KG1 (cell line): ENCODE measurements around the gene SLC7A6.
A peak's percentile ranks its signal among the peaks of the same experiment; 100 is the strongest.
"Not testable (repeated sequence)": the region's sequence is repeated elsewhere in the genome, so short reads cannot be mapped to it uniquely, and the experiment has no call there.

ENCODE experiments used
- DNase-seq: peaks from one replicate; lab custom pipeline; 2025; lab: John Stamatoyannopoulos, UW

The SLC7A6 gene

GRCh38 chr16:68283801-68284598, 19.7 kb downstream of the SLC7A6 start:
- no peak for DNase-seq

- no peak for DNase-seq
These were observed 20.5 kb downstream of the SLC7A6 start for GRCh38 chr16:68284847-68285246.

- DNase-seq, result no peak
These were observed 21.4 kb downstream of the SLC7A6 start for GRCh38 chr16:68285683-68286082.

GRCh38 chr16:68286153-68287074, 22.1 kb downstream of the SLC7A6 start:
- DNase-seq, result peak; percentile 25

- DNase-seq, result no peak
These were observed 23.2 kb downstream of the SLC7A6 start for GRCh38 chr16:68287276-68288251.

- DNase-seq, result no peak
These were observed 23.9 kb downstream of the SLC7A6 start for GRCh38 chr16:68288252-68288650.

GRCh38 chr16:68288796-68289195, 24.5 kb downstream of the SLC7A6 start:
- DNase-seq, result not testable (repeated sequence)

GRCh38 chr16:68289202-68289601, 24.9 kb downstream of the SLC7A6 start:
- no peak for DNase-seq

- DNase-seq, result peak; percentile 50
These were observed 25.4 kb downstream of the SLC7A6 start for GRCh38 chr16:68289621-68290329.

GRCh38 chr16:68290450-68290849, 26.1 kb downstream of the SLC7A6 start:
- no peak for DNase-seq

GRCh38 chr16:68291227-68291626, 26.9 kb downstream of the SLC7A6 start:
- DNase-seq, result no peak

GRCh38 chr16:68292425-68292824, 28.1 kb downstream of the SLC7A6 start:
- DNase-seq, result no peak

- no peak for DNase-seq
These were observed 32.0 kb downstream of the SLC7A6 start for GRCh38 chr16:68296291-68296690.

- no peak for DNase-seq
These were observed 32.4 kb downstream of the SLC7A6 start for GRCh38 chr16:68296693-68297092.

GRCh38 chr16:68297908-68298307, 33.6 kb downstream of the SLC7A6 start:
- DNase-seq, result no peak

GRCh38 chr16:68298312-68298711, 34.0 kb downstream of the SLC7A6 start:
- no peak for DNase-seq

GRCh38 chr16:68298907-68299561, 34.7 kb downstream of the SLC7A6 start:
- no peak for DNase-seq

GRCh38 chr16:68299571-68300453, 35.5 kb downstream of the SLC7A6 start:
- no peak for DNase-seq

GRCh38 chr16:68300734-68301459, 36.6 kb downstream of the SLC7A6 start:
- no peak for DNase-seq
